Heart left ventricle (tissue), 13 donors: ENCODE results near the gene OR2A42.
"Not testable (repeated sequence)": the region's sequence is repeated elsewhere in the genome, so short reads cannot be mapped to it uniquely, and the experiment has no call there.

Source experiments
- POLR2A ChIP-seq, 2 donors: fragments of 450-650 bp; IDR thresholded peaks; one replicate each; pipeline ENCODE4 v1.6.1; 2017; ENCODE audit warnings: antibody characterized with exemption in 2 of 2, mild to moderate bottlenecking in 2 of 2, moderate library complexity in 2 of 2
- TF ChIP-seq, protein P1 (sequence below), 12 donors: fragments of 200-600 bp; sonication (generic) in 4 of 12; IDR thresholded peaks; one replicate each; pipeline versions ENCODE4 v1.5.0 to v1.8.0; 2018 to 2022; ENCODE audit warnings: antibody characterized with exemption in 12 of 12, mild to moderate bottlenecking in 5 of 12
- donor health status: ischemic (EF 13 %, LVEDD 7.1; RV severe dilation, severe dysfunction).
- donor health status: DM: no; HTN: yes; CAD: no.
- donor health status: DM: no; HTN: no; CAD: no.
- donor health status: ischemic (EF 25% LVEDD 6.9; RV normal size, moderate dysfunction).
- donor health status: ischemic (EF 25% LVEDD 5.7; RV mildly dilated, moderate dysfunction).
- donor health status: ischemic (EF 35%, LVEDD 5.7; RV mildly dilated, moderate dysfunction).
- donor health status: nonischemic (EF 11% LVEDD 7.7; RV severe dilation, severe dysfunction).
- donor health status: DM: yes; HTN: yes; CAD: no.
- donor health status: PGD.
- donor health status: ischemic (EF 29% LVEDD 5.4; RV normal size, mild dysfunction).
- donor health status: nonischemic (EF 23%, LVEDD 6.1; RV moderate dilation, normal function).

GRCh38 chr7:144259067-144259466, 19.7 kb upstream of the OR2A42 start:
- TF ChIP-seq, protein P1, sequence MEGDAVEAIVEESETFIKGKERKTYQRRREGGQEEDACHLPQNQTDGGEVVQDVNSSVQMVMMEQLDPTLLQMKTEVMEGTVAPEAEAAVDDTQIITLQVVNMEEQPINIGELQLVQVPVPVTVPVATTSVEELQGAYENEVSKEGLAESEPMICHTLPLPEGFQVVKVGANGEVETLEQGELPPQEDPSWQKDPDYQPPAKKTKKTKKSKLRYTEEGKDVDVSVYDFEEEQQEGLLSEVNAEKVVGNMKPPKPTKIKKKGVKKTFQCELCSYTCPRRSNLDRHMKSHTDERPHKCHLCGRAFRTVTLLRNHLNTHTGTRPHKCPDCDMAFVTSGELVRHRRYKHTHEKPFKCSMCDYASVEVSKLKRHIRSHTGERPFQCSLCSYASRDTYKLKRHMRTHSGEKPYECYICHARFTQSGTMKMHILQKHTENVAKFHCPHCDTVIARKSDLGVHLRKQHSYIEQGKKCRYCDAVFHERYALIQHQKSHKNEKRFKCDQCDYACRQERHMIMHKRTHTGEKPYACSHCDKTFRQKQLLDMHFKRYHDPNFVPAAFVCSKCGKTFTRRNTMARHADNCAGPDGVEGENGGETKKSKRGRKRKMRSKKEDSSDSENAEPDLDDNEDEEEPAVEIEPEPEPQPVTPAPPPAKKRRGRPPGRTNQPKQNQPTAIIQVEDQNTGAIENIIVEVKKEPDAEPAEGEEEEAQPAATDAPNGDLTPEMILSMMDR (IDR thresholded peaks at IDR 0.05) = not testable (repeated sequence)
- not testable (repeated sequence) for TF ChIP-seq POLR2A (IDR thresholded peaks at IDR 0.05)
